ENCODE measurements around the gene ROBO2.
"Not testable (repeated sequence)": the region's sequence is repeated elsewhere in the genome, so short reads cannot be mapped to it uniquely, and the experiment has no call there.

Gene ROBO2

GRCh38 chr3:77392181-77392580 is 352.3 kb downstream of the ROBO2 start:
- no peak for TF ChIP-seq CTCF (conservative IDR thresholded peaks at IDR 0.05)
- TF ChIP-seq ZFX (IDR thresholded peaks at IDR 0.05), result no peak
- H3K27ac ChIP-seq, result no peak overlapping the region

- TF ChIP-seq ZFX (IDR thresholded peaks at IDR 0.05) (no peak), CTCF (conservative IDR thresholded peaks at IDR 0.05) (no peak)
- H3K27ac ChIP-seq, result no peak overlapping the region
Observed at GRCh38 chr3:77394046-77394445, 354.1 kb downstream of the ROBO2 start.

- H3K27ac ChIP-seq, result no peak overlapping the region
- no peak for TF ChIP-seq CTCF (conservative IDR thresholded peaks at IDR 0.05)
- no peak for TF ChIP-seq ZFX (IDR thresholded peaks at IDR 0.05)
Observed at GRCh38 chr3:77404871-77405270, 365.0 kb downstream of the ROBO2 start.

GRCh38 chr3:77407441-77407840 is 367.5 kb downstream of the ROBO2 start:
- TF ChIP-seq ZFX (IDR thresholded peaks at IDR 0.05) (no peak), CTCF (conservative IDR thresholded peaks at IDR 0.05) (no peak)
- no peak overlapping the region for H3K27ac ChIP-seq

GRCh38 chr3:77410334-77410733 is 370.4 kb downstream of the ROBO2 start:
- H3K27ac ChIP-seq, result not testable (repeated sequence)

GRCh38 chr3:77411334-77411733 is 371.4 kb downstream of the ROBO2 start:
- TF ChIP-seq CTCF (conservative IDR thresholded peaks at IDR 0.05), result no peak
- no peak for TF ChIP-seq ZFX (IDR thresholded peaks at IDR 0.05)
- no peak overlapping the region for H3K27ac ChIP-seq

- TF ChIP-seq ZFX (IDR thresholded peaks at IDR 0.05) (no peak), CTCF (conservative IDR thresholded peaks at IDR 0.05) (no peak)
- no peak overlapping the region for H3K27ac ChIP-seq
Observed at GRCh38 chr3:77412021-77412438, 372.1 kb downstream of the ROBO2 start.

- no peak for TF ChIP-seq CTCF (conservative IDR thresholded peaks at IDR 0.05)
- TF ChIP-seq ZFX (IDR thresholded peaks at IDR 0.05), result no peak
- no peak overlapping the region for H3K27ac ChIP-seq
Observed at GRCh38 chr3:77412584-77412983, 372.7 kb downstream of the ROBO2 start.
